WTC11 (cell line): ENCODE data around the gene HS3ST4. TPM values are rescaled to one million over a fixed set of nuclear protein-coding genes. Genes with fewer than 3 reads are reported as not detected.
A peak's percentile ranks its signal among the peaks of the same experiment; 100 is the strongest.

Source experiments
- ATAC-seq: fragments of 200-7000 bp; cut with Tn5 transposase; 2 replicates; pipeline ENCODE4 v1.10.0; 2021; ENCODE audit warnings: mild to moderate bottlenecking, moderate library complexity
- CTCF ChIA-PET: fragments of 300-600 bp; sonication (Branson Sonifier 250); formaldehyde crosslinking; loops from one replicate; lab custom pipeline; 2021; ENCODE audit warnings: antibody characterized with exemption; lab: Charles Lee
- POLR2A ChIA-PET: fragments of 350-600 bp; sonication (Branson Sonifier 250); formaldehyde crosslinking; loops from one replicate; lab custom pipeline; 2021; ENCODE audit warnings: antibody characterized with exemption; lab: Charles Lee
- DNase-seq: peaks from one replicate; pipeline ENCODE4 v3.0.0; 2021; ENCODE audit warnings: low spot score
- H3K27ac Mint-ChIP-seq: 2 replicates; pipeline ENCODE4 v1.8.0; 2021; ENCODE audit warnings: mixed read lengths
- H3K27me3 Mint-ChIP-seq: 2 replicates; pipeline ENCODE4 v1.8.0; 2021; ENCODE audit warnings: low read depth, mild to moderate bottlenecking, moderate library complexity, mixed read lengths
- H3K36me3 Mint-ChIP-seq: 2 replicates; pipeline ENCODE4 v1.8.0; 2021; ENCODE audit warnings: mixed read lengths
- H3K4me1 Mint-ChIP-seq: 2 replicates; pipeline ENCODE4 v1.8.0; 2022; ENCODE audit warnings: mixed read lengths
- H3K4me3 Mint-ChIP-seq: 2 replicates; pipeline ENCODE4 v1.8.0; 2021; ENCODE audit warnings: mild to moderate bottlenecking, moderate library complexity, mixed read lengths
- H3K9me3 Mint-ChIP-seq: 2 replicates; pipeline ENCODE4 v1.8.0; 2021; ENCODE audit warnings: mixed read lengths
- CREM ChIP-seq: sonication (generic); formaldehyde crosslinking; IDR thresholded peaks from 2 replicates; pipeline ENCODE4 v1.8.1; 2022; ENCODE audit warnings: mild to moderate bottlenecking, missing genetic modification reagents, moderate library complexity
- HMGA2 ChIP-seq: fragments of 250-450 bp; sonication (Bioruptor Pico); IDR thresholded peaks from 2 replicates; pipeline ENCODE4 v1.4.0; 2021; ENCODE audit warnings: mild to moderate bottlenecking, moderate library complexity
- KAT7 ChIP-seq: sonication (generic); formaldehyde crosslinking; IDR thresholded peaks from 2 replicates; pipeline ENCODE4 v1.8.1; 2023; ENCODE audit warnings: missing genetic modification reagents, mild to moderate bottlenecking, borderline replicate concordance
- NR2C2 ChIP-seq: sonication (generic); formaldehyde crosslinking; IDR thresholded peaks from 2 replicates; pipeline ENCODE4 v1.8.0; 2022; ENCODE audit warnings: mild to moderate bottlenecking, missing genetic modification reagents
- SMAD4 ChIP-seq: sonication (generic); formaldehyde crosslinking; IDR thresholded peaks from 2 replicates; pipeline ENCODE4 v1.8.0; 2022; ENCODE audit warnings: mild to moderate bottlenecking, missing genetic modification reagents
- ZNF263 ChIP-seq: sonication (generic); formaldehyde crosslinking; IDR thresholded peaks from 2 replicates; pipeline ENCODE4 v1.8.1; 2022; ENCODE audit warnings: low read depth, mild to moderate bottlenecking, moderate library complexity, missing genetic modification reagents
- total RNA-seq: library from RNA; stranded (reverse); gene quantifications from 3 replicates; pipeline ENCODE4 v1.2.3, GENCODE V29; 2021
- TF ChIP-seq, protein P1 (sequence below): sonication (generic); formaldehyde crosslinking; IDR thresholded peaks from 2 replicates; pipeline ENCODE4 v1.8.0; 2023; ENCODE audit warnings: missing genetic modification reagents, mild to moderate bottlenecking, borderline replicate concordance
- TF ChIP-seq, protein P2 (sequence below): sonication (generic); formaldehyde crosslinking; IDR thresholded peaks from 2 replicates; pipeline ENCODE4 v1.8.0; 2023; ENCODE audit warnings: mild to moderate bottlenecking, missing genetic modification reagents
- TF ChIP-seq, protein P3 (sequence below): sonication (generic); formaldehyde crosslinking; IDR thresholded peaks from 2 replicates; pipeline ENCODE4 v1.8.0; 2023; ENCODE audit warnings: missing genetic modification reagents
- TF ChIP-seq, protein P4 (sequence below): sonication (generic); formaldehyde crosslinking; IDR thresholded peaks from 2 replicates; pipeline ENCODE4 v1.8.1; 2023; ENCODE audit warnings: mild to moderate bottlenecking, moderate library complexity, missing genetic modification reagents

Gene HS3ST4
- total RNA-seq, 1 experiment from 2014 or later = 5.4 TPM

GRCh38 chr16:26070302-26071100, 378.7 kb downstream of the HS3ST4 start (continued):
- TF ChIP-seq, protein P1, sequence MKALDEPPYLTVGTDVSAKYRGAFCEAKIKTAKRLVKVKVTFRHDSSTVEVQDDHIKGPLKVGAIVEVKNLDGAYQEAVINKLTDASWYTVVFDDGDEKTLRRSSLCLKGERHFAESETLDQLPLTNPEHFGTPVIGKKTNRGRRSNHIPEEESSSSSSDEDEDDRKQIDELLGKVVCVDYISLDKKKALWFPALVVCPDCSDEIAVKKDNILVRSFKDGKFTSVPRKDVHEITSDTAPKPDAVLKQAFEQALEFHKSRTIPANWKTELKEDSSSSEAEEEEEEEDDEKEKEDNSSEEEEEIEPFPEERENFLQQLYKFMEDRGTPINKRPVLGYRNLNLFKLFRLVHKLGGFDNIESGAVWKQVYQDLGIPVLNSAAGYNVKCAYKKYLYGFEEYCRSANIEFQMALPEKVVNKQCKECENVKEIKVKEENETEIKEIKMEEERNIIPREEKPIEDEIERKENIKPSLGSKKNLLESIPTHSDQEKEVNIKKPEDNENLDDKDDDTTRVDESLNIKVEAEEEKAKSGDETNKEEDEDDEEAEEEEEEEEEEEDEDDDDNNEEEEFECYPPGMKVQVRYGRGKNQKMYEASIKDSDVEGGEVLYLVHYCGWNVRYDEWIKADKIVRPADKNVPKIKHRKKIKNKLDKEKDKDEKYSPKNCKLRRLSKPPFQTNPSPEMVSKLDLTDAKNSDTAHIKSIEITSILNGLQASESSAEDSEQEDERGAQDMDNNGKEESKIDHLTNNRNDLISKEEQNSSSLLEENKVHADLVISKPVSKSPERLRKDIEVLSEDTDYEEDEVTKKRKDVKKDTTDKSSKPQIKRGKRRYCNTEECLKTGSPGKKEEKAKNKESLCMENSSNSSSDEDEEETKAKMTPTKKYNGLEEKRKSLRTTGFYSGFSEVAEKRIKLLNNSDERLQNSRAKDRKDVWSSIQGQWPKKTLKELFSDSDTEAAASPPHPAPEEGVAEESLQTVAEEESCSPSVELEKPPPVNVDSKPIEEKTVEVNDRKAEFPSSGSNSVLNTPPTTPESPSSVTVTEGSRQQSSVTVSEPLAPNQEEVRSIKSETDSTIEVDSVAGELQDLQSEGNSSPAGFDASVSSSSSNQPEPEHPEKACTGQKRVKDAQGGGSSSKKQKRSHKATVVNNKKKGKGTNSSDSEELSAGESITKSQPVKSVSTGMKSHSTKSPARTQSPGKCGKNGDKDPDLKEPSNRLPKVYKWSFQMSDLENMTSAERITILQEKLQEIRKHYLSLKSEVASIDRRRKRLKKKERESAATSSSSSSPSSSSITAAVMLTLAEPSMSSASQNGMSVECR (CRISPR knock-in tag) = no peak
- TF ChIP-seq KAT7 (CRISPR knock-in tag) = no peak
- TF ChIP-seq, protein P2, sequence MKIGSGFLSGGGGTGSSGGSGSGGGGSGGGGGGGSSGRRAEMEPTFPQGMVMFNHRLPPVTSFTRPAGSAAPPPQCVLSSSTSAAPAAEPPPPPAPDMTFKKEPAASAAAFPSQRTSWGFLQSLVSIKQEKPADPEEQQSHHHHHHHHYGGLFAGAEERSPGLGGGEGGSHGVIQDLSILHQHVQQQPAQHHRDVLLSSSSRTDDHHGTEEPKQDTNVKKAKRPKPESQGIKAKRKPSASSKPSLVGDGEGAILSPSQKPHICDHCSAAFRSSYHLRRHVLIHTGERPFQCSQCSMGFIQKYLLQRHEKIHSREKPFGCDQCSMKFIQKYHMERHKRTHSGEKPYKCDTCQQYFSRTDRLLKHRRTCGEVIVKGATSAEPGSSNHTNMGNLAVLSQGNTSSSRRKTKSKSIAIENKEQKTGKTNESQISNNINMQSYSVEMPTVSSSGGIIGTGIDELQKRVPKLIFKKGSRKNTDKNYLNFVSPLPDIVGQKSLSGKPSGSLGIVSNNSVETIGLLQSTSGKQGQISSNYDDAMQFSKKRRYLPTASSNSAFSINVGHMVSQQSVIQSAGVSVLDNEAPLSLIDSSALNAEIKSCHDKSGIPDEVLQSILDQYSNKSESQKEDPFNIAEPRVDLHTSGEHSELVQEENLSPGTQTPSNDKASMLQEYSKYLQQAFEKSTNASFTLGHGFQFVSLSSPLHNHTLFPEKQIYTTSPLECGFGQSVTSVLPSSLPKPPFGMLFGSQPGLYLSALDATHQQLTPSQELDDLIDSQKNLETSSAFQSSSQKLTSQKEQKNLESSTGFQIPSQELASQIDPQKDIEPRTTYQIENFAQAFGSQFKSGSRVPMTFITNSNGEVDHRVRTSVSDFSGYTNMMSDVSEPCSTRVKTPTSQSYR (CRISPR knock-in tag) = no peak
- no peak; the same call in 1 of the 2 replicates for TF ChIP-seq HMGA2 (CRISPR knock-in tag)
- TF ChIP-seq, protein P3, sequence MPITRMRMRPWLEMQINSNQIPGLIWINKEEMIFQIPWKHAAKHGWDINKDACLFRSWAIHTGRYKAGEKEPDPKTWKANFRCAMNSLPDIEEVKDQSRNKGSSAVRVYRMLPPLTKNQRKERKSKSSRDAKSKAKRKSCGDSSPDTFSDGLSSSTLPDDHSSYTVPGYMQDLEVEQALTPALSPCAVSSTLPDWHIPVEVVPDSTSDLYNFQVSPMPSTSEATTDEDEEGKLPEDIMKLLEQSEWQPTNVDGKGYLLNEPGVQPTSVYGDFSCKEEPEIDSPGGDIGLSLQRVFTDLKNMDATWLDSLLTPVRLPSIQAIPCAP (CRISPR knock-in tag) = no peak

- peak; percentile 28; the same call in 1 of the 2 replicates for ATAC-seq
- peaks cover 33% of the 10 kb centered on the region for H3K4me1 Mint-ChIP-seq
- ChIA-PET CTCF (no interaction called here), POLR2A (interaction anchor here (1.0 kb wide), 1 partner anchor 63 kb away, joined by 3 read pairs; no protein-coding TSS in a partner anchor)
- no peak for TF ChIP-seq ZNF263 (CRISPR knock-in tag)
- peaks cover 4% of the 10 kb centered on the region; the same call in 1 of the 2 replicates for H3K9me3 Mint-ChIP-seq
- H3K27me3 Mint-ChIP-seq = no peaks in the 10 kb centered on the region; the same call in 1 of the 2 replicates
- H3K27ac Mint-ChIP-seq = peak overlapping the region; percentile 75; the same call in 1 of the 2 replicates
- DNase-seq = no peak
- peak overlapping the region; percentile 12; the same call in 1 of the 2 replicates for H3K4me3 Mint-ChIP-seq
- peaks cover 5% of the 10 kb centered on the region for H3K36me3 Mint-ChIP-seq
Observed at GRCh38 chr16:26071101-26071866, 379.5 kb downstream of the HS3ST4 start.

GRCh38 chr16:26078716-26079355, 387.1 kb downstream of the HS3ST4 start:
- H3K27ac Mint-ChIP-seq = no peak overlapping the region
- H3K4me3 Mint-ChIP-seq = no peak overlapping the region
- POLR2A ChIA-PET = interaction anchor here (0.5 kb wide), 1 partner anchor 48 kb away, joined by 3 read pairs; no protein-coding TSS in a partner anchor
- no peaks in the 10 kb centered on the region for H3K27me3 Mint-ChIP-seq
- H3K36me3 Mint-ChIP-seq = peaks cover 9% of the 10 kb centered on the region
- TF ChIP-seq NR2C2 (CRISPR knock-in tag) (no peak), CREM (CRISPR knock-in tag) (no peak), SMAD4 (CRISPR knock-in tag) (no peak)
- TF ChIP-seq, protein P4, sequence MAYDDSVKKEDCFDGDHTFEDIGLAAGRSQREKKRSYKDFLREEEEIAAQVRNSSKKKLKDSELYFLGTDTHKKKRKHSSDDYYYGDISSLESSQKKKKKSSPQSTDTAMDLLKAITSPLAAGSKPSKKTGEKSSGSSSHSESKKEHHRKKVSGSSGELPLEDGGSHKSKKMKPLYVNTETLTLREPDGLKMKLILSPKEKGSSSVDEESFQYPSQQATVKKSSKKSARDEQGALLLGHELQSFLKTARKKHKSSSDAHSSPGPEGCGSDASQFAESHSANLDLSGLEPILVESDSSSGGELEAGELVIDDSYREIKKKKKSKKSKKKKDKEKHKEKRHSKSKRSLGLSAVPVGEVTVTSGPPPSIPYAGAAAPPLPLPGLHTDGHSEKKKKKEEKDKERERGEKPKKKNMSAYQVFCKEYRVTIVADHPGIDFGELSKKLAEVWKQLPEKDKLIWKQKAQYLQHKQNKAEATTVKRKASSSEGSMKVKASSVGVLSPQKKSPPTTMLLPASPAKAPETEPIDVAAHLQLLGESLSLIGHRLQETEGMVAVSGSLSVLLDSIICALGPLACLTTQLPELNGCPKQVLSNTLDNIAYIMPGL (CRISPR knock-in tag) = no peak
- TF ChIP-seq, protein P2 (CRISPR knock-in tag) = no peak
- CTCF ChIA-PET = interaction anchor here (0.5 kb wide), 1 partner anchor 1031 kb away, joined by 3 read pairs; no protein-coding TSS in a partner anchor
- ATAC-seq (no peak), DNase-seq (no peak)
- H3K4me1 Mint-ChIP-seq = peaks cover 34% of the 10 kb centered on the region
- peaks cover 11% of the 10 kb centered on the region for H3K9me3 Mint-ChIP-seq
